ENCODE data around the gene CDC6.
A peak's percentile ranks its signal among the peaks of the same experiment; 100 is the strongest.

The CDC6 gene

DNA sequence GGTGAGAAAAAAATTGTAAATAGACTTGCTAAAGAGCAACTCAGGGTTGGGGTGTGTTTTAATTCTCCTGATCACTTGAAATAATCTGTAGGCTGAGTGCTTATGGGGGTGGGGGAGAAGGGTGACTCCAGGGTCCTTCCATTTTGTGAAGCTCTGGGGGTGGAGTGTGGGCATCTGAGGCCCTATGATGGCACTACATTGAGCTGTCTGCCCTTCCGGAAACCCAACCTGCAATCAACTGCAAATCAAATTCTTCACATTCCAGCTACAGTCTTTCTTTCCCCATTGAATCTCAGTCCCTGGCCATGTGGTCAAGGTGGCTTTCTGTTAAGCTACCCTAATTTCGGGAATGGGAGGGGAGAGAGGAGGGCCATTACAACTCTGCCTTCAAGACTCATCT lies 6.0 kb upstream of the CDC6 start:
- no peaks in the 10 kb centered on the region for H3K9me3 Mint-ChIP-seq
- H3K27ac Mint-ChIP-seq, result peak overlapping the region; percentile 78
- TF ChIP-seq, protein P1, sequence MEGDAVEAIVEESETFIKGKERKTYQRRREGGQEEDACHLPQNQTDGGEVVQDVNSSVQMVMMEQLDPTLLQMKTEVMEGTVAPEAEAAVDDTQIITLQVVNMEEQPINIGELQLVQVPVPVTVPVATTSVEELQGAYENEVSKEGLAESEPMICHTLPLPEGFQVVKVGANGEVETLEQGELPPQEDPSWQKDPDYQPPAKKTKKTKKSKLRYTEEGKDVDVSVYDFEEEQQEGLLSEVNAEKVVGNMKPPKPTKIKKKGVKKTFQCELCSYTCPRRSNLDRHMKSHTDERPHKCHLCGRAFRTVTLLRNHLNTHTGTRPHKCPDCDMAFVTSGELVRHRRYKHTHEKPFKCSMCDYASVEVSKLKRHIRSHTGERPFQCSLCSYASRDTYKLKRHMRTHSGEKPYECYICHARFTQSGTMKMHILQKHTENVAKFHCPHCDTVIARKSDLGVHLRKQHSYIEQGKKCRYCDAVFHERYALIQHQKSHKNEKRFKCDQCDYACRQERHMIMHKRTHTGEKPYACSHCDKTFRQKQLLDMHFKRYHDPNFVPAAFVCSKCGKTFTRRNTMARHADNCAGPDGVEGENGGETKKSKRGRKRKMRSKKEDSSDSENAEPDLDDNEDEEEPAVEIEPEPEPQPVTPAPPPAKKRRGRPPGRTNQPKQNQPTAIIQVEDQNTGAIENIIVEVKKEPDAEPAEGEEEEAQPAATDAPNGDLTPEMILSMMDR (IDR thresholded peaks at IDR 0.05), result no peak
- DNase-seq, result no peak
- H3K4me3 Mint-ChIP-seq, result no peak overlapping the region
- peaks cover 5% of the 10 kb centered on the region for H3K4me1 Mint-ChIP-seq
- no peaks in the 10 kb centered on the region for H3K27me3 Mint-ChIP-seq (ENCODE audit: low read depth, poor library complexity)
- peaks cover 54% of the 10 kb centered on the region for H3K36me3 Mint-ChIP-seq (ENCODE audit: low read depth)

DNA sequence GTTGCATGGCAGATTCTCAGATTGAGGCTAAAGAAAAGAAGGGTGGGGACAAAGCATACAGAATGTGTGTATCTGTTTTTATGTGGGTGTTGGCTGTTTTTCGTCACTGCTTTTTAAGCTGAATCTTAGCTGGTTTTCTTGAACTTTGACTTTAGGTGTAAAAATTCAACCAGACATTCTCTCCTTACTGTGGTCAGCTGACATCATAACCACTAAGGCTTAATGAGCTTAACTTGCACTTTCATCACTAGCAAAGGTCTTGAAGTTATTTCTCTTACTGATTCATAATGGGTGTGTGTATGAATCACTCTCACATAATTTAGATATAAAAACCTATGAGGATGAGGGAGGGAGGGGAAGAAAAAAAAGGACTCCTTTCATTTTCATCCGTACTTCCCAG lies 4.0 kb upstream of the CDC6 start:
- Mint-ChIP-seq H3K4me3 (no peak overlapping the region), H3K4me1 (peaks cover 14% of the 10 kb centered on the region), H3K36me3 (ENCODE audit: low read depth) (peaks cover 43% of the 10 kb centered on the region), H3K27me3 (ENCODE audit: low read depth, poor library complexity) (no peaks in the 10 kb centered on the region), H3K27ac (peak overlapping the region; percentile 66), H3K9me3 (peaks cover 3% of the 10 kb centered on the region)
- TF ChIP-seq, protein P1 (IDR thresholded peaks at IDR 0.05), result no peak
- no peak for DNase-seq

DNA sequence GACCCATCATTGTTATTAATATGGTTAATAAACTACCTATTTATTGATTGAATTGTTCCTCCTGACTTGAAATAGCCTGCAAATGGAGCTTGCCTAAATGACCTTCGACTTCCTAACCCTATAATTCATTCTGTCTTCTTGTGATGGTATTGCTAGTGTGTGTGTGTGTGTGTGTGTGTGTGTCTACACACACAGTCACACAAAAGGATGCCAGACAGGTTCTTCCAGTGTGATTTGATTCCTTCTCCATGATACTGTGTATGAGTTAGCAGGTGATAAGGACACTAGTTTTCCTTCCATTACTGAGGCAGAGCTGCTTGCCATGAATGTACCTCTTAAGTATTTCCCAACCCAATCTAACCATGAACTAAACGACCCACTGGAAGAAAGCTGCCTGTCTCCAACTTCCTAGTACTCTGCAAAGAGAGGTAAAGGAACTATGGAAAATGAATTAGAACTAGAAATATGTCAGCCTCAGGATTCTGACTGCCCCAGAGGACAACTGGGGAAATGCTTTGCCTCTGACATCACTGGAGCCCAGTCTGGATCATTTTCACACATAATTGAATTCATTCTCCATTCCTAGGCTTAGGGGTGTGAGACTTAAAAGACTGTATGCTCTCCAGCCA lies 3.5 kb upstream of the CDC6 start:
- peaks cover 38% of the 10 kb centered on the region for H3K36me3 Mint-ChIP-seq (ENCODE audit: low read depth)
- peaks cover 3% of the 10 kb centered on the region for H3K9me3 Mint-ChIP-seq
- H3K4me1 Mint-ChIP-seq, result peaks cover 16% of the 10 kb centered on the region
- no peaks in the 10 kb centered on the region for H3K27me3 Mint-ChIP-seq (ENCODE audit: low read depth, poor library complexity)
- TF ChIP-seq, protein P1 (IDR thresholded peaks at IDR 0.05), result no peak
- no peak for DNase-seq
- H3K27ac Mint-ChIP-seq, result no peak overlapping the region
- H3K4me3 Mint-ChIP-seq, result no peak overlapping the region

DNA sequence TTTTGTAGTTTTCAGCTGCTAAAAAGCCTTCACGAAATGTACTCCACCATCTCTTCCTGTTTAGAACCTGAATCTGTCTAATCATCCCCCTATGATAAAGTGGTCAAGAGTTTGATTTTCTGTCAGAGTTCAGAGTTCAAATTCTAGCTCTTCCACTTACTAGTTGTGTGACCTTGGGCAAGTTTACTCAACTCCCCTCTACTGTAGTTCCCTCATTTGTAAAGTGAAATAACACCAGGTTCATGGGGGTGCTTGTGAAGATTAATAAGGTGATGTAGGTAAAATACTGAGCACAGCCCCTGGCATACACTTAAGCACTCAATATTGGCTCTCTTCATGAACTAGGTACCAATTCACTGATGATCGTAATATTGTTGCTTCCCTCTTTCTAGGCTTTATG lies 1.2 kb upstream of the CDC6 start:
- DNase-seq, result no peak
- TF ChIP-seq, protein P1 (IDR thresholded peaks at IDR 0.05), result no peak
- Mint-ChIP-seq H3K9me3 (peaks cover 3% of the 10 kb centered on the region), H3K4me3 (no peak overlapping the region), H3K27ac (no peak overlapping the region), H3K4me1 (peaks cover 27% of the 10 kb centered on the region), H3K27me3 (ENCODE audit: low read depth, poor library complexity) (no peaks in the 10 kb centered on the region), H3K36me3 (ENCODE audit: low read depth) (peaks cover 41% of the 10 kb centered on the region)

DNA sequence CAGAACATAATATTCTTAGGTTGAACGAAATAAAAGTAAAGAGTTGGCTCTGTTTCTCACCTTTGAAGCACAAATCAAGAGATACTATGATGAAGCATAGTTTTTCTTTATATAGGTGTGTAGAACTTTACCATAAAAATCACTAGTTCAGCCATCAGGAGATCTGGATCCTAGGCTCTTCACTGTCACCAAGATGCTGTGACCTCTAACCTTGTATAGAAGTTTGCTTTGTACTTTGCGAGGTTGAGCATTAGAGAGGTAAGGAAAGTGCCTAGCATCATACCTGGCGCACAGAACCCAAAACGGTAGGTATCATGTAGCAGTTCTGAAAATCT lies 553 bp upstream of the CDC6 start:
- Mint-ChIP-seq H3K27me3 (ENCODE audit: low read depth, poor library complexity) (no peaks in the 10 kb centered on the region), H3K4me1 (peaks cover 27% of the 10 kb centered on the region), H3K4me3 (peak overlapping the region; percentile 95), H3K27ac (no peak overlapping the region), H3K9me3 (peaks cover 3% of the 10 kb centered on the region), H3K36me3 (ENCODE audit: low read depth) (peaks cover 39% of the 10 kb centered on the region)
- TF ChIP-seq, protein P1 (IDR thresholded peaks at IDR 0.05), result no peak
- DNase-seq, result no peak

DNA sequence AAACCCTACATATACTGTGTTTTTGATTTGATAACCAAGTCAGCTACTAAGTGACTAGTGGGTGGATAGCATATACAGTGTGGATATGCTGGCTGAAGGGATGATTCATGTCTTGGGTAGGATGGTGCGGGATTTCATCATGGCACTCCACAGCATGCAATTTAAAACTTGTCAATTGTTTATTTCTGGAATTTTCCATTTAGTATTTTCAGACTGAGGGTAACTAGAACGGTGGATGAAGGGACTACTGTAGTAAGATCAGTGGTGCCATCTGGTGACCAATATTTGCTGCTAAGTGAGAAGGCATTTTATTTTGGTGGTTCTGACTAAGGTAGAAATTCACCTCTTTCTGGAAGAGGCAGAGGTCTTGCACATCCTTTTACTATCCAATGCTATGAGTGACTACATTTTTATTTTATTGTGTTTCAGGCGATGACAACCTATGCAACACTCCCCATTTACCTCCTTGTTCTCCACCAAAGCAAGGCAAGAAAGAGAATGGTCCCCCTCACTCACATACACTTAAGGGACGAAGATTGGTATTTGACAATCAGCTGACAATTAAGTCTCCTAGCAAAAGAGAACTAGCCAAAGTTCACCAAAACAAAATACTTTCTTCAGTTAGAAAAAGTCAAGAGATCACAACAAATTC lies 3.1 kb downstream of the CDC6 start:
- TF ChIP-seq, protein P1 (IDR thresholded peaks at IDR 0.05), result peak; percentile 49
- Mint-ChIP-seq H3K4me1 (peaks cover 22% of the 10 kb centered on the region), H3K4me3 (no peak overlapping the region), H3K9me3 (peaks cover 3% of the 10 kb centered on the region), H3K27ac (no peak overlapping the region), H3K36me3 (ENCODE audit: low read depth) (peaks cover 45% of the 10 kb centered on the region), H3K27me3 (ENCODE audit: low read depth, poor library complexity) (no peaks in the 10 kb centered on the region)
- DNase-seq, result no peak
